Measurements from ENCODE around the gene SMCO3.
A peak's percentile ranks its signal among the peaks of the same experiment; 100 is the strongest.

The SMCO3 gene

DNA sequence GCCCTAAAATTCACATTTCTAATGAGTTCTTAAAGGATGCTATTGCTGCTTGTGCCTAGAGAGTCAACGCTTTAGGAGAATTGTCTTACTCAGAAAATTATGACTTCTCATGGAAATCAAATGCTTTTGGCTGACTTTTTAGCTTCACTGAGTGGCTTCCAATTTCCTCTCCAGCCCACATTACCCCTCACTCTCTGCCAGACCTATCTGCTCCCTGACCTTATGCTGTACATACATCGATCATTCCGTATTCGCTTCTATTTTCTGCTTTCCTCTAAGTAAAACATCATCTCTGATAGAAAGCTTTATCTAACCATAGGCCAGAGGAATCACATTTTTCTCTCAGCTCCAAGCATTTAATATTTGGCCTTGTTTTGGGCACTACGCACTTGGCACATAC lies 12.5 kb upstream of the SMCO3 start:
- DNase-seq: peak; percentile 23

DNA sequence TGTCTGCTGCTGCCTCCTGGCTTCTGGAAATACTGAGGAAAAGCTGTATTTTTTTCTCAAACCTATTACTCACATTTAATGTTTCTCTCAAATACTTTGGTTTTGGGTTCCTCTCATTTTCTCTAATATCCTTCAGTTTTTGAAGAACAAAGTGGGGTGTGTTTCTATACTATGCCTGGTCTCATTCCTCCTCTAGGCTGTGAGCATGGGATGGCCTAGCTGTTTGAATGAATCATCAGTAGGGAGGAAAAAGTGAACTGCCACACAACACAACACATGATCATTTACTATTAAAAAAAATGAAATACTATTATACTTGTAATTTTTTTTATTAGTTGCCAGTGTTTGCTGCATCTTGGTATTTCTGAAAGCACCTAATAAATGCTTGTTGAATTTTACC lies 11.3 kb upstream of the SMCO3 start:
- DNase-seq: no peak

DNA sequence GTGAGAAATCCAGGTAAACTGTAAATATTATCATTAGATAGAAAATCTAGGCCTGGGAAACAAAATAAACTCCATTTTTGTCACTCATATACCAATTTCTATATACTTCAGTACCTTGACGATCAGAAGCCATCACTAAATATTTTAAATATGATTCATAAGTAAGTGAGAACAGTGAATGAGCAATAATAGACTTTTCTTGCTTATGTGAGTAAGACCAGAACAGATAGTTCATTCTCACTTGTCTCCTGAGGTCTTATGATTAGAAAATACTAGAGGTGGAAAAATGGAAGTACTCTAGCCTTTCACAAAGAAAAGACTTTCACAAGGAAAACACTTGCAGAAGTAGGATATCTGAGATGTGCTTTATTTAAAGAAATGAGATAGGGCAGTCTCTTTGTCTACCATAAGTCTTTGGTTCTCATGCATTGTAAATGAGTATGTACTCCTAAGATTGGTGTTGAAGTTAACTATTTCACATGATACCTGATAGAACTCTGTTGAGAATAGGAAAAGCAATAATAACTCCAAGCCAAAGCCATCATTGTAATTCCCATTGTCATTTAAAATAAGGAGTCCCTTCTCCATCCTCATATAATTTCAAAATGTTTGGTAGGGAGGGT lies 10.1 kb upstream of the SMCO3 start:
- DNase-seq: no peak

DNA sequence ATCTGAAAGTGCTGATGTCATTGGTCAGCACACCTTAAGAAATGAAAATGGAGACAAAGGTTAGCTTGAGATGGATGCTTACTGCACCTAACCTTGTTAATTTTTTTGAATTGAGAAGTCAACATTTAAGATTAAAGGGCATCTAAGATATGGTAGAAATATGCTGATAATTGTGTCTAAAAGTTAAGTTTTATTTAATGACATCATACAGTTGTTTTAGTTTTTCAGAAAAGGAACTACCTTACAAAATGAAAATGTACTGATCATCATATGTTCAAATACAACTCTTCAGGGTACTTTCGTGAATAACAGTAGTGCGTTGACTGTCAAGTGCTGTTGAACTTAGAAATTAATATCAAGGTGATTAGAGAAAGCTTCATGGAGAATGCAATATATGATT lies 2.5 kb downstream of the SMCO3 start:
- DNase-seq: no peak

DNA sequence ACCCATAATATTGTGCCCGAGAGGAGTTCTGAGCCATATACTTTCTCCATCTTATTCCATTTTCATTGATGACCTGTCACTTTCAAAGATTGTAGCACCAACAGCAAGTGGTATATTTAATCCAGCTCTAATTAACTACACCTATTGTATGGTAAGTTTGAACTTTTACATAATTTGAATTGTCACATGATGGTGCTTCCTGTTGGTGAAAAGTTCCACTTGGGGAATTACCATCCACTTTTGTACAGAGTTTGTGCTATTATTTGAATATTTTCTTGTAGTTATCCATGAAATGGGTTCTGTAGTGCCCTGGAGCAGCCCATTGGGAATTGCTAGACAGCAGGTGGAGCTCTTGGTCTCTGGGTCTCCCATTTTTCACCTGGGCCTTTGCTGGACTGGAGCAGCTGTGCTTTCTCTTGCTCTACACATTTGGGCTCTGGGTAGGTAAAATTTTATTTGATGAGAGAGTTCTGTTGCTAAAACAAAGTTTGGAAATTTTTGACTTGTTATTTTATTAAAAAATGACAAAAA lies 3.0 kb downstream of the SMCO3 start:
- DNase-seq: no peak

DNA sequence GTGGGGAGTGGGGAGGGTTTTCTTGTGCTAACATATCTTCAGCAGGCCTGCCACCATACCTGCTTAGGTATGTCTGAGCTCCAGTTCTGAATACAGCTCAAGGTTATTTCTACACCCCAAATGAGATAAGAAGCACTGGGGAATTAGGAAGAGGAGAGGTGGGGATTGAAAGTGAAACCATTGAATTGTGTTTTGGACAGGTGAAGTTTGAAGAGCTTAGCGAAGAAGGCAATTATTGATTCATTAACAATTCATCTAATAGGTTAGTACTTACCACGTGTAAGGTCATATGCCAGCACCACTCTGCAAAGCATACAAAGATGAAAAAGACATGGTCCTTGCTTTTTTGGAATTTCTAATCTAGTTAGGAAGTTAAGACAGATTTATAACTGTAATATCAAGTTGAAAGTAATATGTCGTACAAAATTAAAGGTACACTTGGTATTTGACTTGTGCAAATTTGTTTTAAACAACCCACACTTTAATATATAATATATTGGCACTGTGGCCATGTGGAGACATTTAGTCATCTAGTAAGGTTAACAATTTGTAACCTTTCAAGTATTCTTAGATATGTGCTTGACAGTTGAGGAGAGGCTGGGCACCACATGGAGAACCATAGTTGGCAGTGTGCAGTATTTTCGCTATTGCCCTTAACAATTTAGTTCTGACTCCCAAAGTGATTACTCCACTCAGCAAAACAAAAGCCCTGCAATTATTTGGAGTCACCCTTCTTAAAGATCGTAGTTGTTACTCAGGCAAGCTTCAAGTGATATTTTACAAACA lies 3.6 kb downstream of the SMCO3 start:
- DNase-seq: no peak

DNA sequence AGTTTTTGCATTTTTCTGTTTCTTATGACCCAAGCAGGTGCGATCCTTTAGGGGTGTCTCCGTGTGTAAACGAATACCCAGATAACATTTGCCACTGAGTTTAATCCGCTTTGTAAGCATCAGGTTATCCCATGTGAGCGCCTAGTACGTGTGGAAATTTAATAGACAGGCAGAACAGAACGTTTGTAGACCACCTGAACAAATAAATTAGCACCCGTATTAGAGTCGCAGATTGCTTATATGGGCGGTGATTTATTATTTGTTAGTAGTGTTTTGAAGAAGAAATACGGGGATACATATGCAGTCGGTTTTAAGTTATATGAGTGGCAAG lies 10.2 kb downstream of the SMCO3 start:
- no peak for DNase-seq

DNA sequence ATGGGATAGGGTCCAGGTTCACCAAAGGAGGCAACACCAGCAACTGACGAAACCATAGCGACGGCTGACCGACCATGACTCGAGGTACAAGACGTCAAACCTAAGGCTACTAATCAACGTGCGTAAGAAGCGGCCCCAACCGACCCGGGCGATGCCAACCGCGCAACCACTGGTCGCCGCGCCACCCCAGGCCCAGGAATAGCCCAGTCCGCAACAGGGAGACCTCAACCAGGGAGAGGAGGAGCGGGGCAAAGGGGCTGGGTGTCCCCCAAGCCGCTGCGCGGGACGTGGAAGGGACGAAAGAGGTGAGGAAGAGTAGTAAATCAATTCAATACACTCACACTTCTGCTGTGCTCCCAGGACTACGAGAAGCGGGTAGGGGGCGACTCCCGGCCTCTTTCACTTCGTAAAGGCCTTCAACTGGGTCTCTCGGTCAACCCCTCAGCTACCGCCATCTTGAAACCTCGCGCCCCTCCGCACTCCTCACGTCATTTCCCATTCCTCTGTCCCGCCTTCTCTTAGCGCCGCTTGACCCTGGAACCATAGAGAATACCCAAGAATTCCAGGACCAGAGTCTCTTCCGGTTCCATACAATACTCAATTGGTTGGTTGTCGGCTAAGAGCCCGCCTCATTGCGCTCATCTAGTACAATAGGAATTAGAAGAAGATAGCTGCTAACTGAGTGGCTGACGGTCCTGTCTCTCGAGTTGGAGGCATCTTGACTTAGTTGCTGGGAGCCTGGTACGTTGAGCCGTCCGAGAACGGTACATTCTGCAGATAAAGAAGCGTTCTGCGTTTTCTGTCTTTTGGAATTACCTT lies 10.8 kb downstream of the SMCO3 start, which contains the start of the genes C12orf60 and WBP11:
TSS of gene C12orf60 (plus strand) at position 660 of the 819 bp plus-strand sequence. CDS start 19,266 bp downstream, outside the sequence.
TSS of gene WBP11 (minus strand) at position 468 of the 819 bp plus-strand sequence. CDS start 2,095 bp downstream, outside the sequence.
- peak; percentile 97 for DNase-seq

DNA sequence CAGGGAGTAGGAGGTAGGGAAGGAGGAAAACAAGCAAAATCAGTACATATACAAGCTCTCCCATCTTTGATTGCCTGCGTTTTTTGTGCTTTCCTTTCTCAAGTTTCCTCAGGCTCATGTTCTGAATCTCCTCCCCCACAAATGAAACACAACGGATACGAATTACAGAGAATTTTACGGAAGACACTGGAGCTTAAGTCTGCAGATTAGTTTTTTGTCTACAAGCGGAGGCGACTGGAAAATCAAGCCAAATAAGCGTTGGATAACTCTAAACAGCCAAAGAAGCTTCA lies 11.3 kb downstream of the SMCO3 start:
- peak; percentile 18 for DNase-seq

DNA sequence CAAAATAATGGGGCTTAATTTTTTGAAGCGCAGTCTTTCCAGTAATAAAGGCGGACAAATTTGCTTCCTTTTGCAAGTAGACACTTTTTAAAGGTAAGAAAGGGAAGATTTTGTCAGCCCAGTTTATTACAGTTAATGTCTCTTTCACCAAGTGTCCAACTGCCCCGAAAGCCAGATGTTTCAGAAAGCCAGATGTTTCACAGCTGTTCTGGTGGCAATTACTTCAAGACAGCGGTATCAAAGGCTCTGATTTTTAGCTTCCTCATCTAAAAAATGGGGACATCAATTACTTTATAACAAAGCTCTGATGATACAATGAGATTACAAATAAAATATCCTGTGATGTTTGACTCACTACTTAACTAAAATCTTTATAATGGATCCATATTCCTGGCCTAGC lies 11.7 kb downstream of the SMCO3 start:
- DNase-seq: no peak

DNA sequence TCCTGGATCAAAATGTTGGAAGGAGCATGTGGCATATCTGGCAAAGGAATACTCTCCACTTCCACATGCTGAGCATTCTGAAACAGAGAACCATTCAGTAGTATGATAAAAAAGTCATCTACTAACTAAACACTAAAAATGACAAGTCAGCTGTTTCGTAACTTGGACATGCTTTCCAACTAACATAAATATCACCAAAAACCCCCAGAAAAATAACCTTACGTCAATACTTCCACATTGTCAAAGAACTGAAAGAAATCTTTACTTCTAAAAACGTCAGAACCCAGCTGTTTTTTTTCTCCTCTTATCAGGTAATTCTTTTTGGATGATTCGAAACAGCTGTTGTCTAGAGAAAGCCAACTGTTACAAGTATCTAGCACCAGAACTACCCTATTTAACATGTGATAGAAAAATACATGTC lies 18.9 kb downstream of the SMCO3 start:
- DNase-seq: no peak

DNA sequence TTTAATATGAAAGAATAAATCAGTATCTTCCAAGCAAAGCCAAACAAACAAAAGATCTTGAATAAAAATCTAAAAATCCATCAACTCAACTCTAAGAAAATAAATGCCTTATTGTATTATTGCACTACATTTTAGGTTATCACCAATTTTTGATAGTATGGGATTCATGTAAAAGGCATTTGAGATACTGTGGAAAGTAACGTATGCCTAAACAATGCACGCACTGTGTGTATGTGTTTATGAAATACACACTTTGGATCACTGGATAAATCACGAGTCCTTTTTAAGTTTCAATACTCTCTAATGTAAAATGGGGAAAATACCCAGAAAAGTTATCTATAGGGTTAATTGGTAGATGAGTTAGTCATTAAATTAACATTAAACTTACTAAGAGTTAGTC lies 28.4 kb downstream of the SMCO3 start:
- DNase-seq: no peak

DNA sequence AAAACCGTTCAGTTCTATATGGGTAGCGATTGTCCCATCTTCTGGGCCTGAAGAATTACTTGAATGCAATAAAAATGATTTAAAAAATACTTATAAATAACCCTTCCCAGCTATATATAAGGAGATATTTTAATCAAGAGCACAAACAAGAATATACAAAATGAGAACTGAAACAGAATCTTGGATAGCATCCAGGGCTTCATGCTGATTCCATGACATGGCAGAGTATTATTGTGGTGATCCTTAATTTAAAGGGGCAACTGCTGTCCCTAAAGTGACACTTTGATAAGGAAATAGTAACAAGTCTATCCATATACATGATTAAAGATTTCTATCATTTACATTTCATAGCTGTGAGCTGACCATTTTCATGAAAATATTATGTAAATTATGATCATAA lies 29.5 kb downstream of the SMCO3 start:
- no peak for DNase-seq

DNA sequence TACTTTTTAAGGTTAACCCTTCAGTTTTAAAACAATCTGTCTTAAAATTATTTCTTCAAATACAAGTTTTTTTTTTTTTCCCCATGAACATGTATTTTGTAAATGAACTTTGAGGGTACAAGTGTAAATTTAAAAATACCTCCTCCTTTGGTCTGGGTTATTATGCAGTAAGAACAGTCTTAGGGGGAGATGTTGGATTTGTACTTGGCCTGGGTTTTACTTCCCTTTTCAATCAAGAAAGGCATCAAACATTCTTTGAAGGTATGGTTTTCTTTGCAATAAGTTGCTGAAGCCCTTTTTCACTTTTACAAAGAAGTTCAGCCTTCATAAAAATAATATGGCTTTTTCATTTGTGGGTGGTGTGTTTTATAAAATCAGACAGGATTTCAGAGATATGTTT lies 31.2 kb downstream of the SMCO3 start:
- DNase-seq: no peak

DNA sequence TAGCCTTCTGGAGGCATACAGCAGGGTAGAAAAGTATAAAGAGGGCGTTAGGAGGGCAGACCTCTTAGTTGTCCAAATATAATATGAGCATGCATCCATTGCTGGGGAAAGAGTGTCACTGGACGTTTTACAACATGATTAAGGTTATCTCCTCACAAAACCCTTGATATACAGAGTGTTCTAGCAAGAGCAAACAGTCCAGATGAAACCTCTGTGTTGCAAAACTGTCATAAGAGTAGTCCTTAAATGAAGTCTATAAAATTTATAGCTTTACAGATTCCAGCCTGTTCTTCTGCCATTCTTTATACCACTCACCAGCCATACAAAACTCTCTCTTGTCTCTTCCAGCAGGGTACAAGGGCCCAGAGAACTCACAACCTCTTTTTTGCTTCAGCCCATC lies 32.4 kb downstream of the SMCO3 start:
- no peak for DNase-seq

DNA sequence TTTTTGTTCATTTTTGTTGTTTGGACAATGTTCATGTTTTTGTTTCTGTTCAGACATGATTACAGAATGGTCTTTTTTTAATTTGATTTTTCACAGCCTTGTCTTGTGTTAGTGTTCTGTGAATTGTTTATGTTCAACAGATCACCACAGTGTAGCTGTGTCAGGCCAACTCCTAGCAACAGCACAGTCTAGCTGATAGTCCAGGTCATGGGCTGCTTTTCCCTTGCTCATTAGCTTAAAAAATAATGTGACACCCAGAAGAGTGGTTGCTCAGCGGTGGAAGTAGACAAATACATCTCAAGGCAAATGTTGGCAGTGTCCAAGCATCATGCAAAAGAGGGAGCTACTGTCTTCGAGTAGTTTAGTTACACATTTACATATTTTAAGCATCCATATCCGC lies 33.1 kb downstream of the SMCO3 start:
- no peak for DNase-seq

DNA sequence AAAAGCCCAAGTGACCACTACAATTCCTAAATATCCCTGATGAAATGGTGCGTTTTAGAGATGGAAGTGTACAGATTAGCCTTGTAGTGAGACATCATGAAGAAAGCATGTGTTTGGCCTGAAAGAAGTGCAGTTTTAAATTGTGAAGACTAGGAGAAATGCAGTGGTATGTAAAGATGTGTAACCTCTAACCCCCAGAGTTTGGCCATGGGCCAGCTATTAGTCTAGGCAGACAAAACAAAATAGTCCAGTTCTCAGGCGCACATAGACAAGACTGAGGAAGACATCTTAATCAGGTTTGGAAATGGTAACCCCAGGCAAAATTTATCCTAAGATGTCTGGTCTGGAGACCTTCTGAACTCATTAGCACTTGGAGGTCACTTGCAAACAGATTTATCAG lies 34.1 kb downstream of the SMCO3 start:
- DNase-seq: no peak

DNA sequence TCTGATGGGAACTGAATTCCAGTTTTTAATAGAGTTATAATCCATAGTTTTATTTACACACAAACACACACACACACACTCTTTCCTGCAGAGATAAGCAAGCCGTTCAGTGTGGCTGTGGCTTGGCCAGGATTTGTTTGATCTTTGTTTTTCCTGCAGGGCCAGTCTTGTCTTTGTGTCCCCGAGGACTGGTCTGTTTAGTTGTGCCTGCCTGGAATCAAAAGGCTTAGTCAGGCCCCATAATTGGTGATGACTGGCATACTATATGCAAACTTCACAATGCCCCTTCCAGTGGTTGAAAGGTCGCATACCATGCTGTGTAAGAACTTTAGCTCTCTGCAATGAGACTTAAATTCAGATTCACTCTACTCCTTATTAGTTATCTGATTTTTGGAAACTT lies 36.7 kb downstream of the SMCO3 start:
- no peak for DNase-seq

DNA sequence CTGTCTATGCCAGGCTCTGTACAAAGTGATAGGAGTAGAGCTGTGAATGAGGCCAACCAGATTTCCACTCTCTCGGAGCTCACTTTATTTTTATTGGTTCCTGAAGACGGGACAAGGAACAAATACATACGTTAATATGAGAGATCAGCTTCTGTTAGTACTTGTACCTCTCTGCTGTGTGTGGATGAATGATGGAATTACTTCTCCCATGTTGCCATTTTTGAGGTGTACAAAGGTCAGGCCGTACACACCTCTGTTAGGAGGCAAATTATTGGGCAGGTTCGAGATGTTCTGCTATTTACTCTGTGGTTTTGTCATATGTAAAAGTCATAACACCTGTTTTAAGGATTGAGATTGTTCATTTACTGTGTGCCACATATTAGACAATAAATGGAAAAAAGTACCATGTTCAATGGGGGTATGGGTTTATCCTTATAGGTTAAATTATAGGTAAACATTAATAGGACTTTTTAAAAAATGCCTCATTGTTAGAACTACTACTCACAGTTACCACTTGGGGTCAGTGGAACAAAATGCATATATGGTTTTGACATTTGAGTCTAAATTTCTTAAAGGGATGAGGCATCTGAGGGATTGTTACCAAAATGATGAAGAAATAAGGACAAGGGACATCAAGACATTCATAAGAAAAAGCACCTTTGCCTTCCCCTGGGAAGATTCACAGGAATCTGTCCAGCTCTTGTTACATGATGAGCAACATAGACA lies 37.6 kb downstream of the SMCO3 start:
- no peak for DNase-seq

DNA sequence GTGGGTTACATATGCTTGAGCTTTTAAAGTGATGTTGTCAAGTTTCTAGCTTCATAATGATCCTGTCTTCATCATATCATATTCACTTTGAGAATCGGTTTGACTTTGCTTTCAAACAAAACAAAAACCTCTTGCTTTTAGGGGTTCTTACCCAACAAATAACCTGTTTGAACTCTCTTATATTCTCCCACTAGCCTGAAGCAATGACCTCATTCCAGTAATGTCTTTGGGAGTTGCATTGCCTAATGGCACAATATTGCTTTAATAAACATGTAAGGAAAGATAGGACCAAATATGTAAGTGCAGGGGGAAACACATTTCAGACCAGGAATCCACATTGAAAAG lies 38.4 kb downstream of the SMCO3 start:
- no peak for DNase-seq

DNA sequence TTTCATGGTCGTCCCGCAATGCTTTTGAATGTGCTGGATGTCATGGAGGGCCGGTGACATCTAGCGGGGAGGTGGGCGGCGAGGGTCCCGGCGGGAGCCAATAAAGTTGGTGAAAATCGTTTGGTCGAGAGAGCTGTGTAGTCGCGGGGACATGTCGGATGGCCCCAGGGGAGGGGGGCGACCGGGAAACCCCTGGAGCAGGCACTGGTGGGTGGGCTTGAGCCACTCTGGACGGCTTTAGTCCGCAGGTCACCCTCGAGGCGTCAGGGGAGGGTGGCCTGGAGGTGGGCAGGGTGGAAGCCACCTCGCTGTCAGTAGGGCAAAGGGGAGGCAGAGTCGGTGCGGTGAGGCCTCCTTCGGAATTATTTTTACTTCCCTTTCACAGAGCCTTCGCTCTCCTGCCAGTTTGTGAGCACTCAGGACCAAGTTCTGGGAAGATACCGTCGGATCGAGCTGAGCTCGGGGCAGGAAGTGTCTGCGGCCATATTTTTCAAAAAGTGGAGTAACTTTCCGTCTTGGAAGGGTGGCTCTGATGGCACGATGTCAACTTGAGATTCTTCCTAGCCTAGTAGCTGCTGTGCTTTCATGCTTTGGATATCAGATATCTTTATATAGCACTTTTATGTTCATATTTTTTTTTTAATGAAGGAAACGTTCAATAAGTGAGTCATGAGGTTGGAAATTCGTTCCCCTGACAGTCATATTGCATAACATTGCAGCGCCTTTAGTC lies 38.9 kb downstream of the SMCO3 start:
- peak; percentile 63 for DNase-seq
